Fibroblast of the aortic adventitia (primary cell): ENCODE measurements around the gene CWC22. TPM values are rescaled to one million over a fixed set of nuclear protein-coding genes. Genes with fewer than 3 reads are reported as not detected.
A peak's percentile ranks its signal among the peaks of the same experiment; 100 is the strongest.
"Not testable (repeated sequence)": the region's sequence is repeated elsewhere in the genome, so short reads cannot be mapped to it uniquely, and the experiment has no call there.

ENCODE experiments used
- DNase-seq: peaks from one replicate; pipeline ENCODE4 v3.0.0-alpha.2; 2010; ENCODE audit warnings: low read depth
- H3K4me3 ChIP-seq: 2 replicates; pipeline ENCODE4 v1.5.1; 2011; ENCODE audit warnings: low read depth, mild to moderate bottlenecking, control low read depth, low read length, moderate library complexity
- total RNA-seq: library from RNA; depleted of rRNA; stranded (reverse); fragments of >200 nt; gene quantifications from 2 replicates; pipeline ENCODE4 v1.2.3, GENCODE V29; 2012; ENCODE audit warnings: low replicate concordance
- TF ChIP-seq, protein P1 (sequence below): IDR thresholded peaks from 2 replicates; pipeline ENCODE4 v1.5.1; 2011; ENCODE audit warnings: mild to moderate bottlenecking, low read length, control low read depth, inconsistent platforms; ENCODE audit not compliant: insufficient read depth

CWC22 gene
- total RNA-seq, 1 donor = 38.8 TPM

DNA sequence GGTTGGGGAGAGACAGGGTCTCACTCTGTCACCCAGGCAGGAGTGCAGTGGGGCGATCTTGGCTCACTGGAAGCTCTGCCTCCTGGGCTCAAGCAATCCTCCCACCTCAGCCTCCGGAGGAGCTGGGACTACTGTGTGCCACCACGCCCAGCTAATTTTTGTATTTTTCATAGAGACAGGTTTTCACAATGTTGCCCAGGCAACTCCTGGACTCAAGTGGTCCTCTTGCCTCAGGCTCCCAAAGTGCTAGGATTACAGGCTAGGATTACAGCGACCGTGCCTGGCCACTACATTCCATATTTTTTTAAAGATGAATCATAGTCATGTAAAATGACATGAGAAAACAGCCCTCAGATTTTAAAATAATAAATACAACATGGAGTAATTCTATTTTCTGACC lies 32.3 kb downstream of the CWC22 start:
- DNase-seq = no peak
- H3K4me3 ChIP-seq = no peak overlapping the region
- TF ChIP-seq, protein P1, sequence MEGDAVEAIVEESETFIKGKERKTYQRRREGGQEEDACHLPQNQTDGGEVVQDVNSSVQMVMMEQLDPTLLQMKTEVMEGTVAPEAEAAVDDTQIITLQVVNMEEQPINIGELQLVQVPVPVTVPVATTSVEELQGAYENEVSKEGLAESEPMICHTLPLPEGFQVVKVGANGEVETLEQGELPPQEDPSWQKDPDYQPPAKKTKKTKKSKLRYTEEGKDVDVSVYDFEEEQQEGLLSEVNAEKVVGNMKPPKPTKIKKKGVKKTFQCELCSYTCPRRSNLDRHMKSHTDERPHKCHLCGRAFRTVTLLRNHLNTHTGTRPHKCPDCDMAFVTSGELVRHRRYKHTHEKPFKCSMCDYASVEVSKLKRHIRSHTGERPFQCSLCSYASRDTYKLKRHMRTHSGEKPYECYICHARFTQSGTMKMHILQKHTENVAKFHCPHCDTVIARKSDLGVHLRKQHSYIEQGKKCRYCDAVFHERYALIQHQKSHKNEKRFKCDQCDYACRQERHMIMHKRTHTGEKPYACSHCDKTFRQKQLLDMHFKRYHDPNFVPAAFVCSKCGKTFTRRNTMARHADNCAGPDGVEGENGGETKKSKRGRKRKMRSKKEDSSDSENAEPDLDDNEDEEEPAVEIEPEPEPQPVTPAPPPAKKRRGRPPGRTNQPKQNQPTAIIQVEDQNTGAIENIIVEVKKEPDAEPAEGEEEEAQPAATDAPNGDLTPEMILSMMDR = no peak

DNA sequence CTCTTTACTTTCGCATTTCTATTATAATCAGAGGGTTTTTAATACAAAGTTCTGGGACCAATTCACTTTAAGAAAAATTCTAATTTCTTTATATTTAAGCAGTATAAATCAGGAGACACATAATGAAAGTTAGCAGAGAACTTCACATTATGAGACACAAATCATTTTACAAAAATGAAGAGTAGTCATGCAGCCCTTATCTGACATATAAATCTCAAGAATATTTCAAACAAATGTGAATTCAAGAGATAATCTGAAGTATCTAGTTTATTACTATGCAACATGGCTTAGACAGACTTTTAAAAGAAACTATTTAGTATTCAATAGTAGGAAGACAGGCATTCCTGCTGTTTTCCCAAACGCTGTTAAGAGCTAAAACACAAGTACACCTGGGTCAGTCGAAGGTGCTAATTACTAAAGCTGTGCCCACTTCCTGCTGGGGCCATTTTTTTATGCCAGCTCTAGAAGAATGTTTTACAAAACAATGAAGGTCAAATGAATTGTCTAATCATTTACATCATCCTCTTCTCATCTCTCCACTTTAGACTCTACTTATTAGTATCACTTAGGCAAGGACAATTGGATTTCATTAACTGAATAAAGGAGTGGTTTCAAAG lies 40.2 kb downstream of the CWC22 start:
- DNase-seq = no peak
- H3K4me3 ChIP-seq = no peak overlapping the region
- TF ChIP-seq, protein P1 = no peak

DNA sequence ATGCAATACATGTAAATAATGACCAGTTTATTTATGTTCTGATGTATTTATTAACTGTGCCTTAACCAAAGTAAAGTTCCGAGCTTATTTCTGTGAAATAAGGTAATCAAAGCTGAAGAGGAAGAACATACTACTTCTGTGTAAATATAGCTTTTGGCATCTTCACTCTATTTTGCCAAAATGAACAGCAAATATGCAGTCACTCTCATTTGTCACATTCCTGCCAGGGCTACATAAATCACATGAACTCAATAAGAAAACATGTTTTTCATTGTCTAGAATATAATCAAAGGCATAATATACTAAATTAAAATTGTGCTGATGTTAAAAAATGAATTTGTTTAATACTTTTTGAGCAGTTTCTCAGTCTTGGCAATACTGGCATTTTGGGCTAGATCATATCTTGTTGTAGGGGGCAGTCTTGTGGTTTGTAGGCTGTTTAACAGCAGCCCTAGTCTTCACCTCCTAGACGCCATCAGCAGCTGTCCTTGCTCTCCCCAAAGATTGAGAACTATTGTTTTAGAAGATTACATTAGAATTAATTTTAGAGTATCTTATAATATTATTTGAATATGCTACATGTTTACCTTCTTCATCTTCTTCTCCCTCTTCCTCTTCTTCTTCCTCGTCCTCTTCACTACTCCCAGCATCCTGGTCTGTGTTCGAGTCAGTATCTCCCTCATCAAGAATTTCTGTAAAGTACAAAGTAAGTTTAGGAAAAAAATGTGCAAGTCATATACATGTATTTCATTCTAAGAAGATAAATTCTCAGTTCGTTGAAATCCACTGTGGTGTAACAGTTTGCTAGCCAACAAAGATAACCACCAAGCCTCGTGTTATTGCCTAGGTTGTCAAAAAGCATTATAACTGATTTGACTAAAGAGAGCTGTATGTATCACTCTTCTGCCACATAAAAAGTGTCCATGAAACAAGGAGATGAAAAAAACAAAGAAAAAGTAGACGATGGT lies 41.5 kb downstream of the CWC22 start:
- H3K4me3 ChIP-seq = no peak overlapping the region
- DNase-seq = peak; percentile 3
- TF ChIP-seq, protein P1 = no peak

DNA sequence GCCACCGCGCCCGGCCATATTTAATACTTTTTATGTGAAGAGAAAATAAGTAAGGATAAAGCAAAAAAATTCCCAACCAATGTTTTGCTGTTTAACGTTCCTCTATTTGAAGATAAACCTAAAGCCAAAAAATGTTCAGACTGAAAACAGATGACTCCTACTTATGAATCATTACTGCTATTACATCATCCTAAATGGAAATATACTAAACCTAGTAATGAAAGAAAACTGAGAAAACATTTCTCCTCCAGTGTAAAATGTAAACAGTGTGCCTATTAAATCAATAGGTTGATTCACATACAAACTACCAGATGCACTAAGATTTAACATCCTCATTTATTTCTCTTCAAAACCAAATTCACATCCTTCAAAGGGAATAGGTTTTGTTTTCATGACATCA lies 43.5 kb downstream of the CWC22 start:
- TF ChIP-seq, protein P1 = no peak
- peak; percentile 81 for DNase-seq
- H3K4me3 ChIP-seq = no peak overlapping the region

DNA sequence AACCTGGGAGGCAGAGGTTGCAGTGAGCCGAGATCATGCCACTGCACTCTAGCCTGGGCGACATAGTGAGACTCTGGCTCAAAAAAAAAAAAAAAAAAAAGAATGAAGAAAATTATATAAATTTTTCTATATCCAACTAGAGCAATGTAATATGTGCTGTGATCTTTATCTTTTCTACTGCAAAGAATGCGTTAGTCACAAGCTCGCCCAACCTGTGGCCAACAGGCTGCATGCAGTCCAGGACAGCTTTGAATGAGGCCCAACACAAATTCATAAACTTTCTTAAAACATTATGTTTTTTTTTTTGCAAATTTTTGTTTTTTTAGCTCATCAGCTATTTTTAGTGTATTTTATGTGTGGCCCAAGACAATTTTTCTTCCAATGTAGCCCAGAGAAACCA lies 48.8 kb downstream of the CWC22 start:
- DNase-seq = peak; percentile 39
- H3K4me3 ChIP-seq = not testable (repeated sequence)

DNA sequence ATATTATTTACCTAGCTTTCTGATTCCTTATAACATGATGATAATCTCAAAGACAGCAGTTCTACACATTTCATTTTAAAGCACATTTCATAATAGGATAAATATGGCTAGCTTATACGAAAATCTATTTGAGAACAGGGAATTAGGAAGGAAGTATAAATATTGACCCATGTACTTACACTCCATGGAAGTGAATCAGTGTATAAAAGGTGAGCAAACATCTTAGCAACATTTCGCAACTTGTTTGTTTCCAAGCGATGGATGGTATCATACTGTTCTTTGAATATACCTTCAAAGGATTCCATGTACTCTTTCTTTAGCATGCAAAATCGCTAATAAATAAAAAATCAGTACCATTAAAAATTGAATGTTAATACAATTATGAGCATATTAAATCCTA lies 53.1 kb downstream of the CWC22 start:
- no peak for DNase-seq
- TF ChIP-seq, protein P1 = no peak
- H3K4me3 ChIP-seq = no peak overlapping the region

DNA sequence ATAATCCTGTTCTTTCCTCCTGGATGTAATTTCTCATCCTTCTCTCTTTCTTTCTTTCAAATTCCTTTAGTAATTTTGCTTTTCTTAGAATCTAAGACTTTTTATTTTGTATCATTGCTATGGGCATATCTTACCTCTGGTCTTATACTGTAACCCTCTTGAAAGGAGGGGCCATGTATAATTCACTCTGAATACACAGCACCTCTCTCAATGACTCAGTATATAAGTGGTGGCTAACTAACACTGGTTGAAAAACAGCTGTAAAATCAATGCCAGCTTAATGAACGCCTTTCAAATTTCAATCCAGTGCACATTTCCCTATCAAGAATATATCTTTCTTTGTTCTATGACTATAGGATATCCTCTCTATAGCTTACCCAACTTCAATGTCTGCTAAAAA lies 53.7 kb downstream of the CWC22 start:
- TF ChIP-seq, protein P1 = no peak
- no peak overlapping the region for H3K4me3 ChIP-seq
- no peak for DNase-seq
